Right lobe of liver (tissue), 6 donors: Measurements from ENCODE around the gene TAS2R3. TPM values are rescaled to one million over a fixed set of nuclear protein-coding genes. Genes with fewer than 3 reads are reported as not detected.
"Not testable (repeated sequence)": the region's sequence is repeated elsewhere in the genome, so short reads cannot be mapped to it uniquely, and the experiment has no call there.

Experiments used
- ATAC-seq, 4 donors: fragments of 200-7000 bp; cut with Tn5 transposase; one replicate each; pipeline ENCODE4 v1.9.1; 2020; ENCODE audit warnings: mild to moderate bottlenecking in 4 of 4, moderate library complexity in 4 of 4
- DNase-seq, 3 donors: peaks; one replicate each; pipeline ENCODE4 v3.0.0-alpha.2; 2020
- H3K27ac ChIP-seq, 3 donors: fragments of 200-600 bp; one replicate each; pipeline ENCODE4 v1.8.0; 2022
- H3K27me3 ChIP-seq, 2 donors: fragments of 200-600 bp; one replicate each; pipeline ENCODE4 v1.8.0; 2022
- H3K36me3 ChIP-seq, 4 donors: fragments of 200-600 bp; sonication (generic) in 1 of 4; one replicate each; pipeline versions ENCODE4 v1.5.1 to v1.8.0; 2017 to 2022; ENCODE audit warnings: control low read depth in 1 of 4
- H3K4me1 ChIP-seq, 4 donors: fragments of 200-600 bp; sonication (generic) in 1 of 4; one replicate each; pipeline versions ENCODE4 v1.5.1 to v1.8.0; 2017 to 2022; ENCODE audit warnings: control low read depth in 1 of 4
- H3K4me3 ChIP-seq, 3 donors: fragments of 200-600 bp; one replicate each; pipeline ENCODE4 v1.8.0; 2022
- H3K9me3 ChIP-seq, 4 donors: fragments of 200-600 bp; sonication (generic) in 1 of 4; one replicate each; pipeline versions ENCODE4 v1.5.1 to v1.8.0; 2017 to 2022; ENCODE audit warnings: control low read depth in 1 of 4
- POLR2A ChIP-seq: fragments of 450-650 bp; IDR thresholded peaks from one replicate; pipeline ENCODE4 v1.6.1; 2017; ENCODE audit warnings: antibody characterized with exemption, mild to moderate bottlenecking
- WGBS: methylation state at CpG from one replicate; pipeline ENCODE4 v1.1.6; 2018; ENCODE audit warnings: low coverage, low lambda C conversion rate; ENCODE audit not compliant: insufficient coverage; ENCODE audit errors: missing lambda C conversion rate; 5-methylcytosine and 5-hydroxymethylcytosine counted together
- intact Hi-C, 2 donors: fragments of 100-400 bp; cut with DNase I; formaldehyde crosslinking; loops; one replicate each; pipeline versions ENCODE4 v1.11.2 to v1.14.1; 2022
- total RNA-seq, 6 experiments: library from RNA; depleted of rRNA in 2 of 6; stranded (reverse); fragments of >200 nt in 2 of 6; fragmentation: NEBNext Ultra II Directional in 3 of 6; extraction: Animal tissue kit (Norgen Biotek cat#: 25700) in 3 of 6; gene quantifications; one replicate each; pipeline versions ENCODE4 v1.1.0 to v1.2.4, GENCODE V29; 2016 to 2023
- TF ChIP-seq, protein P1 (sequence below), 4 donors: fragments of 200-600 bp in 3 of 4; fragments of 450-650 bp in 1 of 4; IDR thresholded peaks; one replicate each; pipeline versions ENCODE4 v1.5.1 to v1.8.0; 2016 to 2022; ENCODE audit warnings: antibody characterized with exemption in 4 of 4, mild to moderate bottlenecking in 2 of 4
- donor health status: DM: no; HTN: yes; CAD: no.
- donor health status: DM: no; HTN: no; CAD: no.
- donor health status: DM: no; HTN: no; CAD: no.
- donor health status: DM: no; HTN: yes; CAD: no.
- donor health status: DM: no; HTN: yes; CAD: no.

Gene TAS2R3
- total RNA-seq, 6 experiments from 2014 or later = 0.31 to 3.5 (median 0.55) TPM

DNA sequence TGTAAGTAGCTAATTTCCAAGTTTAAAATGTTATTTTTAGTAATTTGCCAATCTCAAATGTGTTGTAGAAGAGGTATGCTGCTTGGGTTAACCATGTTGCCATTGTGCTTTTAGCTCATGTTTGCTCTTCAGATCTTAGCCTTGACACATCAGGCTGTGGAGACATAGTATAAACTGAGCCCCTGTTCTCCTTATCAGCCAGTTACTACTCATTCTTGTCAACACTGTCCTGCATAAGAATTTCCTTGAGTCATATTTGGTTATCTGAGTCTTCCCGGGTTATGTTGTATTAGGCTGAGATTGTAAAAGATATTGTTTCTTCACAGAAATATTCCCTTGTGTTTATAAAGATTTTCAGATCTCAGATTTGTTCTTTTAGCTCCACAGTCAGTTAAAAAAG lies 21.7 kb upstream of the TAS2R3 start:
- Histone ChIP-seq H3K9me3 (no peaks in the 10 kb centered on the region), H3K27ac (no peak overlapping the region), H3K4me3 (no peak overlapping the region), H3K36me3 (peaks cover 0 to 72% (median 23%) of the 10 kb centered on the region in 4 donors), H3K27me3 (no peaks in the 10 kb centered on the region), H3K4me1 (peaks cover 0 to 12% (median 6%) of the 10 kb centered on the region in 4 donors)
- DNase-seq (no peak), ATAC-seq (no peak)
- intact Hi-C loops = no loop called here
- WGBS = 77% methylated on average over 1 of the region's 1 CpG
- no peak for TF ChIP-seq POLR2A
- TF ChIP-seq, protein P1, sequence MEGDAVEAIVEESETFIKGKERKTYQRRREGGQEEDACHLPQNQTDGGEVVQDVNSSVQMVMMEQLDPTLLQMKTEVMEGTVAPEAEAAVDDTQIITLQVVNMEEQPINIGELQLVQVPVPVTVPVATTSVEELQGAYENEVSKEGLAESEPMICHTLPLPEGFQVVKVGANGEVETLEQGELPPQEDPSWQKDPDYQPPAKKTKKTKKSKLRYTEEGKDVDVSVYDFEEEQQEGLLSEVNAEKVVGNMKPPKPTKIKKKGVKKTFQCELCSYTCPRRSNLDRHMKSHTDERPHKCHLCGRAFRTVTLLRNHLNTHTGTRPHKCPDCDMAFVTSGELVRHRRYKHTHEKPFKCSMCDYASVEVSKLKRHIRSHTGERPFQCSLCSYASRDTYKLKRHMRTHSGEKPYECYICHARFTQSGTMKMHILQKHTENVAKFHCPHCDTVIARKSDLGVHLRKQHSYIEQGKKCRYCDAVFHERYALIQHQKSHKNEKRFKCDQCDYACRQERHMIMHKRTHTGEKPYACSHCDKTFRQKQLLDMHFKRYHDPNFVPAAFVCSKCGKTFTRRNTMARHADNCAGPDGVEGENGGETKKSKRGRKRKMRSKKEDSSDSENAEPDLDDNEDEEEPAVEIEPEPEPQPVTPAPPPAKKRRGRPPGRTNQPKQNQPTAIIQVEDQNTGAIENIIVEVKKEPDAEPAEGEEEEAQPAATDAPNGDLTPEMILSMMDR (IDR thresholded peaks at IDR 0.05) = no peak

- Histone ChIP-seq H3K9me3 (no peaks in the 10 kb centered on the region), H3K27me3 (no peaks in the 10 kb centered on the region), H3K4me1 (peaks cover 0 to 8% (median 3%) of the 10 kb centered on the region in 4 donors), H3K27ac (no peak overlapping the region), H3K4me3 (no peak overlapping the region), H3K36me3 (peaks cover 0 to 90% (median 24%) of the 10 kb centered on the region in 4 donors)
- 75% methylated on average over 2 of the region's 2 CpGs for WGBS
- no peak for TF ChIP-seq POLR2A
- TF ChIP-seq, protein P1 (IDR thresholded peaks at IDR 0.05) = no peak
- ATAC-seq = no peak
- no peak for DNase-seq
- intact Hi-C loops = no loop called here
Observed at GRCh38 chr7:141744131-141744530, 19.8 kb upstream of the TAS2R3 start.

GRCh38 chr7:141748396-141748795 lies 15.5 kb upstream of the TAS2R3 start:
- no peak overlapping the region for H3K4me3 ChIP-seq
- no peaks in the 10 kb centered on the region for H3K4me1 ChIP-seq
- H3K27ac ChIP-seq = no peak overlapping the region
- whole genome bisulfite sequencing = 100% methylated on average over 2 of the region's 2 CpGs
- H3K36me3 ChIP-seq = peaks cover 11 to 93% (median 38%) of the 10 kb centered on the region in 4 donors
- peaks cover 0 to 17% (median 5%) of the 10 kb centered on the region in 4 donors for H3K9me3 ChIP-seq
- H3K27me3 ChIP-seq = no peaks in the 10 kb centered on the region
- intact Hi-C loops = no loop called here
- DNase-seq (no peak), ATAC-seq (no peak)
- no peak for TF ChIP-seq POLR2A
- TF ChIP-seq, protein P1 (IDR thresholded peaks at IDR 0.05) = no peak

GRCh38 chr7:141751904-141752303 lies 12.0 kb upstream of the TAS2R3 start:
- H3K27me3 ChIP-seq, ATAC-seq, H3K4me1 ChIP-seq, H3K27ac ChIP-seq, intact Hi-C loops, H3K4me3 ChIP-seq, DNase-seq: not testable (repeated sequence)
- H3K9me3 ChIP-seq = peaks cover 0 to 17% (median 5%) of the 10 kb centered on the region in 4 donors
- WGBS = 89% methylated on average over 10 of the region's 10 CpGs
- H3K36me3 ChIP-seq = peaks cover 11 to 58% (median 28%) of the 10 kb centered on the region in 4 donors

DNA sequence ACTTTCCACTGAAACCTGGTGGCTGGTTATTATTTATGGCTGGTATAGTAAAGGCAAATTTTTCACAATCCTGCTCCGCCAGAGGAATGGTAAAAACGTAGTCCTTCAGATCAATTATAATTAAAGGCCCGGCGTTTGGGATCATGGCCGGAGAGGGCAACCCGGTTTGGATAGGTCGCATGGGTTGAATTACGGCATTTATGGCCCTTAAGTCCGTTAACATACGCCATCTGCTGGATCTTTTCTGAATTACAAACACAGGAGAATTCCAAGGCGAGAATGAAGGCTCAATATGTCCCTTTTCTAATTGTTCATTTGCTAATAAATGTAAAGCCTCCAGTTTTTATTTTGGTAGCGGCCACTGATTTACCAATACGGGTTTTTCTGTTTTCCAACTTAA lies 11.3 kb upstream of the TAS2R3 start:
- WGBS = 94% methylated on average over 13 of the region's 13 CpGs
- intact Hi-C loops = no loop called here
- Histone ChIP-seq H3K36me3 (peaks cover 11 to 51% (median 31%) of the 10 kb centered on the region in 4 donors), H3K4me1 (no peaks in the 10 kb centered on the region), H3K9me3 (peaks cover 0 to 17% (median 5%) of the 10 kb centered on the region in 4 donors), H3K27me3 (no peaks in the 10 kb centered on the region), H3K4me3 (no peak overlapping the region), H3K27ac (no peak overlapping the region)
- TF ChIP-seq POLR2A = no peak
- TF ChIP-seq, protein P1 (IDR thresholded peaks at IDR 0.05) = peak in 2 of 4 donors; percentile 8 to 12
- DNase-seq (no peak), ATAC-seq (no peak)
